ENCODE measurements around the gene NAV1. TPM values are rescaled to one million over a fixed set of nuclear protein-coding genes. Genes with fewer than 3 reads are reported as not detected.
"Not testable (repeated sequence)": the region's sequence is repeated elsewhere in the genome, so short reads cannot be mapped to it uniquely, and the experiment has no call there.

The NAV1 gene
- total RNA-seq: 37.6 and 48.6 TPM in 2 replicates

DNA sequence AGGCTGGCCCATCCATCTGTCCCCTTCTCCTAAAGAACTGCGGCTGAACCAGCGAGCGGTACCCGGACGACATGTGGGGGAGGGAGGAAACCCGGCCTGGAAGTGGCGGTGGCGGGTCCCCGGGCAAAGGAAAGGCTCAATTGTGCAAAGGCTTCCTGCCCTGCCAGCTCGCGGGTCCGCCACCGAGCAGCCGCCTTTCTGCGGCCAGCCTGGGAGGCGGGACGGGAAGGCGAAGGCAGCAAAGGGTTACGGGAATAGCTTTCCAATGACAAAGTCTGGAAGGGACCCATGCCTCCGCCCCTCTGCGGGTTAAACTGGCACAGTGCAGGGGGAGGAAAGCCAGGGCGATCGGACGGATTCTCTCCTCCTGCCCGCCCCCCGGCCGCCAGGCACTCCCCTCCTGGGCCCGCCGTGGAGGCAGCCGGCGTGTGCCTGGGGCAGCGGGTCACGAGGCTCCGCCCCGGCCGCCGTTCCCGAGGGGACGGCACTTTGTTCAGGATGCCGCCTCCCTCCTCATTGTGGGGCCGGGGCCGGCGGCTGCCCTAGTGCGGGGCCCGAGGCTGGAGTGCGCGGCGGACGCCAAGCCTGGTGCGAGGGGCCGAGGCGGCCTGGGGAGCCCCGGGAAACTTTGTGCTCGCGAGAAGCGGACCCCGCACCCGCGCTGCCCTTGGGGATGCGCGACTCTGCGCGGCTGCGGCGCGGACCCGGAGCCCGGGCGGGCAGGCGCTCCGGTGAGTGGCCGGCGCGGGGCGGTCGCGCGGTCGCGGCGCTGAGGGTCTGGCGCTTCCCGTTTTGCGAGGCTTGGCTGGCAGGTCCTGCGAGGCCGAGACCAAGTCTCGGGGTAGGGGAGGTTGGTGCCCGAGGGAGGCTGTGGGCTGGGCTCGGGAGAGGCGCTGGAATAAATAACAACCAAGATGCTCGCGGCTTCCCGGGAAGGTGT, at the start of gene NAV1:
NAV1 (plus strand) TSS at position 516 of the 940 bp plus-strand sequence. CDS start 83,758 bp downstream, outside the sequence.
- DNase-seq (ENCODE audit: low read depth): peak; percentile 86
- H3K4me3 ChIP-seq (ENCODE audit: low read depth, low read length): peak within 1 kb of the TSS; percentile 79
- TF ChIP-seq, protein P1, sequence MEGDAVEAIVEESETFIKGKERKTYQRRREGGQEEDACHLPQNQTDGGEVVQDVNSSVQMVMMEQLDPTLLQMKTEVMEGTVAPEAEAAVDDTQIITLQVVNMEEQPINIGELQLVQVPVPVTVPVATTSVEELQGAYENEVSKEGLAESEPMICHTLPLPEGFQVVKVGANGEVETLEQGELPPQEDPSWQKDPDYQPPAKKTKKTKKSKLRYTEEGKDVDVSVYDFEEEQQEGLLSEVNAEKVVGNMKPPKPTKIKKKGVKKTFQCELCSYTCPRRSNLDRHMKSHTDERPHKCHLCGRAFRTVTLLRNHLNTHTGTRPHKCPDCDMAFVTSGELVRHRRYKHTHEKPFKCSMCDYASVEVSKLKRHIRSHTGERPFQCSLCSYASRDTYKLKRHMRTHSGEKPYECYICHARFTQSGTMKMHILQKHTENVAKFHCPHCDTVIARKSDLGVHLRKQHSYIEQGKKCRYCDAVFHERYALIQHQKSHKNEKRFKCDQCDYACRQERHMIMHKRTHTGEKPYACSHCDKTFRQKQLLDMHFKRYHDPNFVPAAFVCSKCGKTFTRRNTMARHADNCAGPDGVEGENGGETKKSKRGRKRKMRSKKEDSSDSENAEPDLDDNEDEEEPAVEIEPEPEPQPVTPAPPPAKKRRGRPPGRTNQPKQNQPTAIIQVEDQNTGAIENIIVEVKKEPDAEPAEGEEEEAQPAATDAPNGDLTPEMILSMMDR (IDR thresholded peaks at IDR 0.05; ENCODE audit: insufficient read depth, low read depth, low read length): no peak

GRCh38 chr1:201489643-201490261, 49.2 kb upstream of the NAV1 start:
- no peak for DNase-seq (ENCODE audit: low read depth)
- H3K4me3 ChIP-seq (ENCODE audit: low read depth, low read length): no peak overlapping the region
- TF ChIP-seq, protein P1 (IDR thresholded peaks at IDR 0.05; ENCODE audit: insufficient read depth, low read depth, low read length): no peak

DNA sequence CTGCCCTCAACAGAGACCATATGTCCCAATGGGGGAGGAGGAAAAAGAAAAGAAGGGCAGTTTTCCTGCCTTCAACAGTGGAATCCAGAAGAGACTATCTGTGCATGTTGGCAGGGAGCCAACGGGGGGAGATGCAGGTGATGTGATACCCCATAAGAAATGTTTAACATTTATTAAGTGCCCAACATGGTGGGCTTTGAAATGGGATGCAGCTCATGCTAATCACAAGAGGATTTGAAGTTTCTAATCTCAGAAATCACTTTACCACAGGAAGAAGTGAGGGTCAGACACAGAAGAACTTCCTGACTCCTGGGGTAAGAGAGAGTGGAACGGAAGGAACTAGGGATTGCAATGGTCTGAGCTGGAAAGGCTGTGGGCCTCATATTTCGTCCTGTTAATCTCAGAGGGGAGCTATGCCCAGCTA, 48.2 kb upstream of the NAV1 start:
- H3K4me3 ChIP-seq (ENCODE audit: low read depth, low read length): no peak overlapping the region
- DNase-seq (ENCODE audit: low read depth): no peak
- TF ChIP-seq, protein P1 (IDR thresholded peaks at IDR 0.05; ENCODE audit: insufficient read depth, low read depth, low read length): no peak

DNA sequence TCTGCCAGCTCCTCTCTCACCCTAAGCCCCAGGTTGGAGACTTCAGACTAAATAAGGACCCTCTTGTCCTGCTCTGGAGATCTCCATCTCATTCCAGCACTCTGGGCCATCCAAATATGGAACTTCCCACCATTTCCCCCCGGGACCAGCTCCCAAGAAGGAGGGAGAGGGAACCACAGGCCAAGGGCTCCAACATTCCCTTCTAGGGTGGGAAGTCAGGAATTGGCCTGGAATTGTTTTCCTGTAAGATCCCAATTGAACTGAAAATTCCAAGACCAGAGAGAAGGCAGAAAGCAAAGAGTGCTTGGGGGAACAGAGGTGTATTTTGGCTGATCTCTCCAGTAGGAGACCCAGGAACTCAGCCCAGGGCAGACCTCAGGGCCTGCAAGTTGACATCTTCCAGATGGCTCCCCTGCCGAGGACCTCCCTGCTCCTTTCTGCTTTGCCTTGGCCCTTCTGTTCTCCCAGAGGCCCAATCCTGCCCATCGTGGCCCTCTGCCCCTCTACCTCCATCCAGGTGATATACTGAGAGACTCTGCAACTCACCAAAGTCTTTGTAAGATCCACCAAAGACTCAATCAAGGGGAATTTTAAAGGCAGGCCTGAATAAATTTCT, 46.9 kb upstream of the NAV1 start:
- TF ChIP-seq, protein P1 (IDR thresholded peaks at IDR 0.05; ENCODE audit: insufficient read depth, low read depth, low read length): no peak
- H3K4me3 ChIP-seq (ENCODE audit: low read depth, low read length): no peak overlapping the region
- DNase-seq (ENCODE audit: low read depth): no peak

DNA sequence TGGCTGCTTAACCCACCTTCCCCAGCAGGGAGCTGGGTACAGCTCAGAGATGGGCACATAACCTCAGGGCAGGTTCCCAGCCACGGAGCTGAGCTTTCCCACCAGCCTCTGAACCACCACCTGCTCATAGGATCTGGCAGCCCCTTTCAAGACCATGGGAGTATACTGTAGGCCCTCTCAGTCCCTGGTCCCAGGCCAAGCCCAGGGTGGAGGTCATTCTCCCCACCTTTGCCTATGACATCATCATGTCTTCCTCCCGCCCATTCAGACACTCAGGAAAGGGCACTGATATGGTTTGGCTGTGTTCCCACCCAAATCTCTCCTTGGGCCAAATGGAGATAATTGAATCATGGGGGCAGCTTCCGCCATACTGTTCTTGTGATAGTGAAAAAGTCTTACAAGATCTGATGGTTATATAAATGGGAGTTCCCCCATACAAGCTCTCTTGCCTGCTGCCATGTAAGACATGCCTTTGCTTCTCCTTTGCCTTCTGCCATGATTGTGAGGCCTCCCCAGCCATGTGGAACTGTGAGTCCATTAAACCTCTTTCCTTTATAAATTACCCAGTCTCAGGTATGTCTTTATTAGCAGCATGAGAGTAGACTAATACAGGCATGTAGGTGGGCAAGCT, 45.8 kb upstream of the NAV1 start:
- not testable (repeated sequence) for H3K4me3 ChIP-seq (ENCODE audit: low read depth, low read length); DNase-seq (ENCODE audit: low read depth)

GRCh38 chr1:201493757-201494617, 44.9 kb upstream of the NAV1 start:
- no peak overlapping the region for H3K4me3 ChIP-seq (ENCODE audit: low read depth, low read length)
- TF ChIP-seq, protein P1 (IDR thresholded peaks at IDR 0.05; ENCODE audit: insufficient read depth, low read depth, low read length): no peak
- DNase-seq (ENCODE audit: low read depth): peak; percentile 84
